Measurements from ENCODE around the gene SETD4. TPM values are rescaled to one million over a fixed set of nuclear protein-coding genes. Genes with fewer than 3 reads are reported as not detected.

Gene SETD4
- total and polyA plus RNA-seq, 2 donors (not counting 3 experiments of a cell fraction or from before 2014, with no cell fraction given): 13.0 to 25.1 TPM

GRCh38 chr21:36069713-36070583 is 9.6 kb upstream of the SETD4 start, which contains the start of gene CBR1:
TSS of gene CBR1 (plus strand) at chr21:36070024. CDS start at chr21:36070116, 92 bp downstream.
- H3K4me3 ChIP-seq (replicated peaks in 1 of 3; ENCODE audit: insufficient read depth in 1 of 3, low read depth in 1 of 3, low read length in 3 of 3): peak within 1 kb of the TSS; percentile 11 to 83 (median 54)
- H3K4me1 ChIP-seq (ENCODE audit: control insufficient read depth, extremely low read depth, insufficient read depth, low read length): peaks cover 15% of the 10 kb centered on the region
- H3K4me2 ChIP-seq (ENCODE audit: insufficient read depth, low read length): peak within 1 kb of the TSS; percentile 62
- intact Hi-C loops (cut with micrococcal nuclease) (no loop called here), dilution Hi-C loops (cut with MboI; ENCODE audit: extremely low pct_ligation_motif_present, low sequenced_read_pairs) (no loop called here)
- no peaks in the 10 kb centered on the region for H4K20me1 ChIP-seq (replicated peaks; ENCODE audit: control insufficient read depth, extremely low read depth, insufficient read depth, low read length)
- H3K27me3 ChIP-seq (ENCODE audit: control insufficient read depth in 2 of 2, insufficient read depth in 2 of 2, low read length in 2 of 2): no peaks in the 10 kb centered on the region
- H3K27ac ChIP-seq (ENCODE audit: insufficient read depth, low read depth, low read length): peak within 1 kb of the TSS; percentile 66
- BruUV-seq (replicated peaks): TSS peak; percentile 41
- no peak for TF ChIP-seq CTCF (IDR thresholded peaks at IDR 0.05; ENCODE audit: extremely low read depth in 1 of 2, insufficient read depth in 1 of 2, low read depth in 1 of 2, low read length in 2 of 2)
- TF ChIP-seq FOS (IDR thresholded peaks at IDR 0.05; ENCODE audit: borderline replicate concordance, insufficient read depth, low read length): no peak
- TF ChIP-seq JUN (IDR thresholded peaks at IDR 0.05; ENCODE audit: borderline replicate concordance, insufficient read depth, insufficient read length, low read depth): no peak
- no peak for TF ChIP-seq MYC (IDR thresholded peaks at IDR 0.05; ENCODE audit: low read depth, low read length)
- TF ChIP-seq MAX (IDR thresholded peaks at IDR 0.05; ENCODE audit: insufficient read depth, insufficient read length): peak; percentile 88
- peak; percentile 79 for TF ChIP-seq POLR2A (IDR thresholded peaks at IDR 0.05; ENCODE audit: low read depth, low read length)
- FAIRE-seq: peak; percentile 80
- POLR2A ChIA-PET: interaction anchor here (1.1 to 2.4 kb wide), 2 partner anchors 10 to 360 kb away, joined by 3 to 10 read pairs; partner anchors contain the start of gene SETD4
- H3K9ac ChIP-seq (replicated peaks; ENCODE audit: extremely low read depth, insufficient read depth, low read length): peak within 1 kb of the TSS; percentile 36
- no peaks in the 10 kb centered on the region for H3K79me2 ChIP-seq (ENCODE audit: control insufficient read depth, insufficient read depth, low read length)
- peak; percentile 74 for DNase-seq (ENCODE audit: low read depth, low spot score)
- peaks cover 3% of the 10 kb centered on the region for H3K9me3 ChIP-seq (replicated peaks; ENCODE audit: control insufficient read depth, insufficient read depth, low read length)
- H3K36me3 ChIP-seq (ENCODE audit: control insufficient read depth in 2 of 2, extremely low read depth in 1 of 2, insufficient read depth in 2 of 2, low read length in 2 of 2): peaks cover 0 to 3% of the 10 kb centered on the region in 2 experiments
- H2AFZ ChIP-seq (ENCODE audit: low read depth, low read length): peak within 1 kb of the TSS; percentile 87
- CTCF ChIA-PET: interaction anchor here (1.0 to 2.2 kb wide), 5 partner anchors 10 to 41 kb away, joined by 3 to 10 read pairs (median 3); partner anchors contain the start of gene SETD4
- no peaks in the 10 kb centered on the region for H3K9me1 ChIP-seq (replicated peaks; ENCODE audit: control insufficient read depth, extremely low read depth, insufficient read depth, low read length)

Measured in endothelial cell of umbilical vein (primary cell).